Measurements from ENCODE around the gene DNLZ. TPM values are rescaled to one million over a fixed set of nuclear protein-coding genes. Genes with fewer than 3 reads are reported as not detected.
"Not testable (repeated sequence)": the region's sequence is repeated elsewhere in the genome, so short reads cannot be mapped to it uniquely, and the experiment has no call there.

Gene DNLZ
- total RNA-seq, result 10 to 100 TPM; 15.4 to 17.0 TPM

GRCh38 chr9:136363106-136363948, at the start of gene DNLZ:
Gene DNLZ (minus strand): TSS chr9:136363744. CDS start chr9:136363714, 30 bp downstream.
- H3K36me3 Mint-ChIP-seq, result no peaks in the 10 kb centered on the region
- H3K27ac Mint-ChIP-seq, result peak within 1 kb of the TSS; percentile 90
- ATAC-seq (ENCODE audit: low read depth), result peak; percentile 85
- POLR2A ChIA-PET, result interaction anchor here (0.6 to 2.0 kb wide), 22 partner anchors 9 to 1907 kb away, joined by 3 to 15 read pairs (median 4); partner anchors contain the start of genes ENTR1, PMPCA and SNAPC4
- H3K4me1 Mint-ChIP-seq, result peaks cover 2% of the 10 kb centered on the region
- peak within 1 kb of the TSS; percentile 83 for H3K4me3 Mint-ChIP-seq
- H3K27me3 Mint-ChIP-seq, result no peaks in the 10 kb centered on the region
- peak; percentile 96 for DNase-seq
- H3K9me3 Mint-ChIP-seq, result no peaks in the 10 kb centered on the region

- no peak for ATAC-seq (ENCODE audit: low read depth)
- Mint-ChIP-seq H3K4me1 (peaks cover 27% of the 10 kb centered on the region), H3K36me3 (peaks cover 13% of the 10 kb centered on the region), H3K27ac (no peak overlapping the region), H3K9me3 (no peaks in the 10 kb centered on the region), H3K27me3 (no peaks in the 10 kb centered on the region), H3K4me3 (no peak overlapping the region)
- POLR2A ChIA-PET, result no interaction called here
- no peak for DNase-seq
These were observed 49.4 kb upstream of the DNLZ start for GRCh38 chr9:136412962-136413361.

GRCh38 chr9:136411378-136411777, 47.8 kb upstream of the DNLZ start:
- H3K36me3 Mint-ChIP-seq, result peaks cover 22% of the 10 kb centered on the region
- POLR2A ChIA-PET, result interaction anchor here (1.0 to 1.1 kb wide), 2 partner anchors 48 to 304 kb away, joined by 3 to 4 read pairs; partner anchors contain the start of gene DNLZ
- no peaks in the 10 kb centered on the region for H3K27me3 Mint-ChIP-seq
- peaks cover 27% of the 10 kb centered on the region for H3K4me1 Mint-ChIP-seq
- H3K4me3 Mint-ChIP-seq, result peak overlapping the region; percentile 94
- DNase-seq, result no peak
- no peaks in the 10 kb centered on the region for H3K9me3 Mint-ChIP-seq
- ATAC-seq (ENCODE audit: low read depth), result no peak
- peak overlapping the region; percentile 88 for H3K27ac Mint-ChIP-seq

- Mint-ChIP-seq H3K9me3 (no peaks in the 10 kb centered on the region), H3K4me1 (peaks cover 27% of the 10 kb centered on the region), H3K36me3 (peaks cover 23% of the 10 kb centered on the region), H3K27me3 (no peaks in the 10 kb centered on the region), H3K27ac (peak within 1 kb of the TSS; percentile 90), H3K4me3 (peak within 1 kb of the TSS; percentile 94)
- ATAC-seq (ENCODE audit: low read depth), result peak; percentile 76
- DNase-seq, result peak; percentile 97
- POLR2A ChIA-PET, result interaction anchor here (0.5 to 1.8 kb wide), 7 partner anchors 12 to 303 kb away, joined by 3 to 7 read pairs (median 3); partner anchors contain the start of gene DNLZ
These were observed 47.1 kb upstream of the DNLZ start, which contains the start of the genes ENTR1 and PMPCA for GRCh38 chr9:136410500-136411287. Gene ENTR1 (minus strand): TSS chr9:136410614. CDS start chr9:136410397, 217 bp downstream. Gene PMPCA (plus strand): TSS chr9:136410658. CDS start chr9:136410669, 11 bp downstream.

GRCh38 chr9:136409557-136410455, 46.3 kb upstream of the DNLZ start:
- ATAC-seq (ENCODE audit: low read depth) (peak; percentile 12), DNase-seq (peak; percentile 57)
- Mint-ChIP-seq H3K4me3 (peak overlapping the region; percentile 86), H3K4me1 (peaks cover 34% of the 10 kb centered on the region), H3K27ac (peak overlapping the region; percentile 90), H3K36me3 (peaks cover 24% of the 10 kb centered on the region), H3K9me3 (no peaks in the 10 kb centered on the region), H3K27me3 (no peaks in the 10 kb centered on the region)
- POLR2A ChIA-PET, result interaction anchor here (0.6 to 1.8 kb wide), 7 partner anchors 9 to 75 kb away, joined by 3 to 7 read pairs (median 3); partner anchors contain the start of gene DNLZ

- no peaks in the 10 kb centered on the region for H3K9me3 Mint-ChIP-seq
- ATAC-seq (ENCODE audit: low read depth), result no peak
- POLR2A ChIA-PET, result interaction anchor here (0.7 kb wide), 1 partner anchor 42 kb away, joined by 7 read pairs; no protein-coding TSS in a partner anchor
- H3K27me3 Mint-ChIP-seq, result no peaks in the 10 kb centered on the region
- no peak overlapping the region for H3K27ac Mint-ChIP-seq
- peaks cover 24% of the 10 kb centered on the region for H3K36me3 Mint-ChIP-seq
- H3K4me1 Mint-ChIP-seq, result peaks cover 50% of the 10 kb centered on the region
- no peak for DNase-seq
- H3K4me3 Mint-ChIP-seq, result no peak overlapping the region
These were observed 44.4 kb upstream of the DNLZ start for GRCh38 chr9:136407911-136408310.

GRCh38 chr9:136407061-136407460, 43.5 kb upstream of the DNLZ start:
- H3K9me3 Mint-ChIP-seq; ATAC-seq (ENCODE audit: low read depth); H3K4me3 Mint-ChIP-seq; H3K27me3 Mint-ChIP-seq; DNase-seq; H3K27ac Mint-ChIP-seq; POLR2A ChIA-PET: not testable (repeated sequence)
- H3K4me1 Mint-ChIP-seq, result peaks cover 53% of the 10 kb centered on the region
- peaks cover 31% of the 10 kb centered on the region for H3K36me3 Mint-ChIP-seq

- H3K27me3 Mint-ChIP-seq; DNase-seq; H3K9me3 Mint-ChIP-seq; H3K27ac Mint-ChIP-seq; ATAC-seq (ENCODE audit: low read depth); H3K4me3 Mint-ChIP-seq: not testable (repeated sequence)
- POLR2A ChIA-PET, result interaction anchor here (1.2 kb wide), 1 partner anchor 134 kb away, joined by 3 read pairs; no protein-coding TSS in a partner anchor
- Mint-ChIP-seq H3K4me1 (peaks cover 44% of the 10 kb centered on the region), H3K36me3 (peaks cover 36% of the 10 kb centered on the region)
These were observed 42.4 kb upstream of the DNLZ start for GRCh38 chr9:136405904-136406303.

GRCh38 chr9:136405481-136405880, 41.9 kb upstream of the DNLZ start:
- Mint-ChIP-seq H3K4me1 (peaks cover 47% of the 10 kb centered on the region), H3K36me3 (peaks cover 36% of the 10 kb centered on the region), H3K4me3 (no peak overlapping the region), H3K27ac (no peak overlapping the region), H3K27me3 (no peaks in the 10 kb centered on the region), H3K9me3 (no peaks in the 10 kb centered on the region)
- DNase-seq (no peak), ATAC-seq (ENCODE audit: low read depth) (no peak)
- POLR2A ChIA-PET, result interaction anchor here (1.2 kb wide), 1 partner anchor 134 kb away, joined by 3 read pairs; no protein-coding TSS in a partner anchor

- POLR2A ChIA-PET, result interaction anchor here (0.5 to 2.6 kb wide), 5 partner anchors 34 to 246 kb away, joined by 3 to 15 read pairs (median 5); partner anchors contain the start of gene DNLZ
- no peaks in the 10 kb centered on the region for H3K27me3 Mint-ChIP-seq
- H3K9me3 Mint-ChIP-seq, result no peaks in the 10 kb centered on the region
- H3K4me3 Mint-ChIP-seq, result peak overlapping the region; percentile 69
- peak overlapping the region; percentile 74 for H3K27ac Mint-ChIP-seq
- peaks cover 45% of the 10 kb centered on the region for H3K4me1 Mint-ChIP-seq
- no peak for DNase-seq
- ATAC-seq (ENCODE audit: low read depth), result no peak
- peaks cover 36% of the 10 kb centered on the region for H3K36me3 Mint-ChIP-seq
These were observed 41.2 kb upstream of the DNLZ start for GRCh38 chr9:136404801-136405136.

GRCh38 chr9:136403915-136404800, 40.6 kb upstream of the DNLZ start:
- peaks cover 41% of the 10 kb centered on the region for H3K4me1 Mint-ChIP-seq
- H3K4me3 Mint-ChIP-seq, result peak overlapping the region; percentile 69
- no peaks in the 10 kb centered on the region for H3K9me3 Mint-ChIP-seq
- H3K27me3 Mint-ChIP-seq, result no peaks in the 10 kb centered on the region
- DNase-seq (peak; percentile 57), ATAC-seq (ENCODE audit: low read depth) (peak; percentile 16)
- H3K36me3 Mint-ChIP-seq, result peaks cover 34% of the 10 kb centered on the region
- H3K27ac Mint-ChIP-seq, result peak overlapping the region; percentile 74
- POLR2A ChIA-PET, result interaction anchor here (0.5 to 2.6 kb wide), 6 partner anchors 34 to 295 kb away, joined by 3 to 15 read pairs (median 4); partner anchors contain the start of gene DNLZ
